ENCODE data around the gene MROH2B.

Gene MROH2B

DNA sequence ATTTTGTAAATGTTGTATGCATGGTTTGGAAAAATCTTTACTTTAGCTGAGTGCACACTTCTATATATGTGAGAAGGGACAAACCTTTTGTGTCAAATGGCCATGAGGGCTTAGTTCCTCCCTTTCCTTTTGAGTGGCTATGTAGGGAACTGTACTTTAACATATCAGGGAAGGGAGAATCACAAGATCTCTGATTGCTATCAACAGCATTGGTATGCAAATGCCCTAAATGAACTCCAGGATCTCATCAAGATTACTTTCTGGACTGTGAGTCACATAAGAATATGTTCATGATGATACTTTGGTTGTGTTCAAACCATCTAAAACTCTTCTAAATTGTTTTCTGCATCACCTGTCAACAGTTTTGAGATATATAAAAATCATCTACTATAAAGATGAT is 31.2 kb upstream of the MROH2B start:
- TF ChIP-seq, protein P1, sequence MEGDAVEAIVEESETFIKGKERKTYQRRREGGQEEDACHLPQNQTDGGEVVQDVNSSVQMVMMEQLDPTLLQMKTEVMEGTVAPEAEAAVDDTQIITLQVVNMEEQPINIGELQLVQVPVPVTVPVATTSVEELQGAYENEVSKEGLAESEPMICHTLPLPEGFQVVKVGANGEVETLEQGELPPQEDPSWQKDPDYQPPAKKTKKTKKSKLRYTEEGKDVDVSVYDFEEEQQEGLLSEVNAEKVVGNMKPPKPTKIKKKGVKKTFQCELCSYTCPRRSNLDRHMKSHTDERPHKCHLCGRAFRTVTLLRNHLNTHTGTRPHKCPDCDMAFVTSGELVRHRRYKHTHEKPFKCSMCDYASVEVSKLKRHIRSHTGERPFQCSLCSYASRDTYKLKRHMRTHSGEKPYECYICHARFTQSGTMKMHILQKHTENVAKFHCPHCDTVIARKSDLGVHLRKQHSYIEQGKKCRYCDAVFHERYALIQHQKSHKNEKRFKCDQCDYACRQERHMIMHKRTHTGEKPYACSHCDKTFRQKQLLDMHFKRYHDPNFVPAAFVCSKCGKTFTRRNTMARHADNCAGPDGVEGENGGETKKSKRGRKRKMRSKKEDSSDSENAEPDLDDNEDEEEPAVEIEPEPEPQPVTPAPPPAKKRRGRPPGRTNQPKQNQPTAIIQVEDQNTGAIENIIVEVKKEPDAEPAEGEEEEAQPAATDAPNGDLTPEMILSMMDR (IDR thresholded peaks at IDR 0.05; ENCODE audit: low read depth, low read length, missing control alignments), result no peak

DNA sequence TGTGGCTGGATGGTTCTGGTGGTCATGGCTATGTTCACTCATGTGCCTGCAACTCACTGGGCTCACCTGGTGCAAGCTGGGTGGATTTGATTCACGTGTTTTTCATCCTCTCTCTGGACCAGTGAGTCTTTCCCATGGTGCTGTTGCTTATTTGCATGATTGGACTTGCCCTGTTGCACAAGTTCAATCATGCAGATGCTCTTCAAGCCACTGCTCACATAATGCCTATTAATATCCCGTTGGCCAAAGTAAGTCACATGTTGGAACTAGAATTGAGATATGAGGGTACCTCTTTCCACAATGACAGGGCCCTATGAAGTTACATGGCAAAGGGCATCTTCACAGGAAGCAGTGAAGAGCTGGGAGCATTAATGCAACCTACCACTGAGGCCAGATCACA is 26.5 kb upstream of the MROH2B start:
- no peak overlapping the region for H3K4me3 ChIP-seq (ENCODE audit: low read depth, low read length)
- no peak for DNase-seq (ENCODE audit: low read depth)
- TF ChIP-seq, protein P1 (IDR thresholded peaks at IDR 0.05; ENCODE audit: low read depth, low read length, missing control alignments), result no peak

More for the DNA sequence above, 31.2 kb upstream of the MROH2B start:
- no peak overlapping the region for H3K4me3 ChIP-seq (ENCODE audit: low read depth, low read length)
- DNase-seq (ENCODE audit: low read depth), result no peak

DNA sequence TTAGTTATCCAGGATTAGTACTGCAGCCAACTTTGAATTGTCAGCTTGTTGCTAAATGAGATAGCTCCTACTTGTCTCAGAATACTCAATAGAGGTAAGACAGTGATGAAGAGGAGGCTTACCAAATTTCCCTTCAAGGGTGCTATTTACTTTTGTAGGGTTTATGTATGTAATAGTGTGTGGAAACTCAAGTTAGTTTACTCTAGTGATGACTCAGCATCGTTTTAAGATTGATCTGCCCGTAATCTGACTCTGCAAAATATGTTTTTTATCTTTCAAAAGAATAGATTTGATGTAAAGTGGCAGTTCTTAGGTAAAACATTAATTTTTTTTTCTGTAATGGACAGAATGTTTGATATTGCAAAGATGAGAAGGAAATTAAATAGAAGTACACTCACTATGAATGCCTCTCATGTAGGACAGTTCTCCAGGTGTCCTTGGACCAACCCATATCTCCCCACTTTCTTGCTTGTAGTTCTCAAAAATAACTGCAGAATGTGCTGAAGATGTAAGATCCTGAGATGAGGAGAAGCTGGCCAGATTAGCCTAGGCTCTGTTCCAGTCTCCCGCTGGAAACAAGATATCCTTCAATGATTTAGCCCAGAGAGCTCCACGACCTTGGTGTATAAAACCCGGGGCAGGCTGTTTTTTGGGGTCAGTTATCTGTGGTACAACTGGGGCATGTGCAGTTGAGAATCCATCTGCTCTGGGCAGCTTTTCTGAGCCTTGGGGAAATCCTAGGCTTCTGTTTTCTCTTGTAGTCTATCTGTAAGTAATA is 24.4 kb upstream of the MROH2B start:
- DNase-seq (ENCODE audit: low read depth), result no peak

DNA sequence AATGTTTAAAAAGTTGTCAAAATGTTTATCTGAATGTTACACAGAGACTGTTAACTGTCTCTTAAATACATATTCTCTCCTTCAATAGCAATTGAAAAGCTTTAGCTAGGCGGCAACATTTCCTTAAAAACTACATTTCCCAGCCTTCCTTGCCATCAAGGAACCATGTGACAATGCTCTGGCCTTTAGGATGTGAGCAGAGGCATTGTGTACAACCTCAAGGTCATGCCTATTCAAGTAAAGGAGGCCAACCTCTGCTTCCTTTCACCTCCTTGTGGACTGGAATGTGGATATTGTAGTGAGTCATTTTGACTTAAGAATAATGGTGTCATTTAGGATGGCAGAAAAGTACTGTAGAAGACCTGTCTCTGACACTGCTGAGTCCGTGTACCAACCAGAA is 23.7 kb upstream of the MROH2B start:
- no peak for DNase-seq (ENCODE audit: low read depth)
- no peak overlapping the region for H3K4me3 ChIP-seq (ENCODE audit: low read depth, low read length)
- TF ChIP-seq, protein P1 (IDR thresholded peaks at IDR 0.05; ENCODE audit: low read depth, low read length, missing control alignments), result no peak

More for the DNA sequence above, 24.4 kb upstream of the MROH2B start:
- TF ChIP-seq, protein P1 (IDR thresholded peaks at IDR 0.05; ENCODE audit: low read depth, low read length, missing control alignments), result no peak
- H3K4me3 ChIP-seq (ENCODE audit: low read depth, low read length), result no peak overlapping the region

DNA sequence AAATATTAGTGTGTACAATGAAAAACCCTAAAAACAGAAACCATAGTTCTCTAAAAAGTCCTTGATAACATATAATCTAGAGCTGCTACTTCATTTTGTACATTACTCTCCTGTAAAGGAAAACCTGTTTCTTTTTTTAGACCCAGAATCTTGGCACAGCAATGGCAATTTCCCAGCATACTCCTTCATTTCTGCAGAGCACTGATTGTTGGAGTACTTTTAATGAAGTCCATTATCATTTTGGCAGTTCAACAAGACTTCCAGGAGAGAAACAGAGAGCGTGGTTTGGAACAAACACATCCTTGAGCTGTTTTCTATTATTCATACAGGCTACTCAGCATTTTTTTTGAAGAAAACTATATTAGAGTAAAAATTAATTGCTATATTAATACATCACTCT is 22.7 kb upstream of the MROH2B start:
- TF ChIP-seq, protein P1 (IDR thresholded peaks at IDR 0.05; ENCODE audit: low read depth, low read length, missing control alignments), result no peak
- no peak overlapping the region for H3K4me3 ChIP-seq (ENCODE audit: low read depth, low read length)
- no peak for DNase-seq (ENCODE audit: low read depth)

DNA sequence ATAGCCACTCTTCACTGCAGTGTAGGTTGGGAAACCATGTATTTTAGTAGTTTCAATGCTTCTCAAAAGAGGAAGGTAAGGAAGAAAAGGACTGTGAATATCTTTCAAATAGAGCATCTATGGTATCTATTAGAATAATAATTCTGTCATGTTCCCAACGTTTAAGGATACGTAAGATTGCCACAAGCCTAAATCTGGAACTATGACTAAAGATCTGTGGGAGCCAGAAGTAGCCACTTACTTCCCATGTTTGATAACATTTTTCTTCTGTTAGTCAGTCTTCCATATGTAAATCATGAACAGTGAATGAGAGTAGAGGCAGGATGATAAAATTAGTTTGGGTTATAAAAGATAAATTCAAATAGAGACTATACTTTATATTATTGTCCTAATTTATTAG is 16.3 kb upstream of the MROH2B start:
- TF ChIP-seq, protein P1 (IDR thresholded peaks at IDR 0.05; ENCODE audit: low read depth, low read length, missing control alignments), result no peak
- DNase-seq (ENCODE audit: low read depth), result no peak

DNA sequence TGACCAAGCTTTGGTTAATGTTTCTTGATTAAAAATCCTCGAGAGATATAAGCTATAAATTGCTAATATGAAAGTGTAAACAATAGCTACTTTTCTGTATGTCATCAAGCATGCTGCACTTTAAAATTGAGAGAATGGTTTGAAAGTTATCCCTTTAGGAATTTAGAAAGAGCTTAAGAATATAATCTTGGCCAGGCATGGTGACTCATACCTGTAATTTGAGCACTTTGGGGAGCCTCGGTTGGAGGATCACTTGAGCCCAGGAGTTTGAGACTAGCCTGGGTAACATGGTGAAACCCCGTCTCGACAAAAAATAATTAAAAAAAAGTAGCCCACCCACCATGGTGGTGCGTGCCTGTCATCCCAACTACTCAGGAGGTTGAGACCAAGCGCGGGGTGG is 12.2 kb upstream of the MROH2B start:
- TF ChIP-seq, protein P1 (IDR thresholded peaks at IDR 0.05; ENCODE audit: low read depth, low read length, missing control alignments), result no peak
- no peak overlapping the region for H3K4me3 ChIP-seq (ENCODE audit: low read depth, low read length)
- no peak for DNase-seq (ENCODE audit: low read depth)

More for the DNA sequence above, 16.3 kb upstream of the MROH2B start:
- H3K4me3 ChIP-seq (ENCODE audit: low read depth, low read length), result no peak overlapping the region
